Activated naive CD8-positive, alpha-beta T cell (primary cell): ENCODE measurements around the gene ANP32E.
"Not testable (repeated sequence)": the region's sequence is repeated elsewhere in the genome, so short reads cannot be mapped to it uniquely, and the experiment has no call there.

Experiments used
- H3K27ac Mint-ChIP-seq: one replicate; pipeline ENCODE4 v1.8.0; 2021; ENCODE audit warnings: mixed read lengths
- H3K27me3 Mint-ChIP-seq: one replicate; pipeline ENCODE4 v1.8.0; 2021; ENCODE audit warnings: mixed read lengths
- H3K36me3 Mint-ChIP-seq: one replicate; pipeline ENCODE4 v1.8.0; 2021; ENCODE audit warnings: mixed read lengths
- H3K4me1 Mint-ChIP-seq: one replicate; pipeline ENCODE4 v1.8.0; 2021; ENCODE audit warnings: low read depth, mixed read lengths
- H3K4me3 Mint-ChIP-seq: one replicate; pipeline ENCODE4 v1.8.0; 2021; ENCODE audit warnings: mild to moderate bottlenecking, mixed read lengths
- H3K9me3 Mint-ChIP-seq: one replicate; pipeline ENCODE4 v1.8.0; 2021; ENCODE audit warnings: low read depth, mixed read lengths

ANP32E gene

GRCh38 chr1:150262388-150263320, 26.7 kb upstream of the ANP32E start:
- peaks cover 11% of the 10 kb centered on the region for H3K4me1 Mint-ChIP-seq
- H3K27ac Mint-ChIP-seq = peak overlapping the region; percentile 46
- no peaks in the 10 kb centered on the region for H3K9me3 Mint-ChIP-seq
- no peaks in the 10 kb centered on the region for H3K36me3 Mint-ChIP-seq
- H3K4me3 Mint-ChIP-seq = no peak overlapping the region
- H3K27me3 Mint-ChIP-seq = no peaks in the 10 kb centered on the region

- Mint-ChIP-seq H3K9me3 (no peaks in the 10 kb centered on the region), H3K4me3 (no peak overlapping the region), H3K4me1 (peaks cover 4% of the 10 kb centered on the region), H3K27me3 (peaks cover 6% of the 10 kb centered on the region), H3K27ac (no peak overlapping the region), H3K36me3 (no peaks in the 10 kb centered on the region)
Observed at GRCh38 chr1:150261367-150261766, 25.5 kb upstream of the ANP32E start.

- Mint-ChIP-seq H3K27me3 (peaks cover 9% of the 10 kb centered on the region), H3K27ac (no peak overlapping the region), H3K36me3 (no peaks in the 10 kb centered on the region), H3K9me3 (no peaks in the 10 kb centered on the region), H3K4me3 (no peak overlapping the region), H3K4me1 (peaks cover 15% of the 10 kb centered on the region)
Observed at GRCh38 chr1:150259758-150260669, 24.1 kb upstream of the ANP32E start.

DNA sequence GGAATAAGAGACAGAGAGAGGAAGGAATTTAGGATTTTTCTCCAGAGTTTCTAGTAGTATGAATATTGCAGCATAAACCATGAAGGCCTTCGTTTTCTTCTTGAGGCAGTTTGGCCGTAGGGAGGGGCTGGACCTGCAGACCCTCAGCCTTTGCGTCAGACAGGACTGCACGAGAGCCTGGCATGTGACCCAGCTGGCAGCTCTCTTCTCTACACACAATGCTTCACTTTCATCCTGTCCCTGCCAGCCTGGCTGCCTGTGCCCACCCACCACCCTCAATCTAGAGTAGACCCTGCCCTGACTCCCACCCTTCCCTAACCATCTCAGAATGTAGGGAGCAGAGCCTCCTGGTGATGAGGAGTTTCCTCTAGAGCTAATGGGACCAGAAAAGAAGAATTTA, 23.3 kb upstream of the ANP32E start:
- no peaks in the 10 kb centered on the region for H3K9me3 Mint-ChIP-seq
- peaks cover 15% of the 10 kb centered on the region for H3K4me1 Mint-ChIP-seq
- H3K4me3 Mint-ChIP-seq = no peak overlapping the region
- H3K27me3 Mint-ChIP-seq = peaks cover 9% of the 10 kb centered on the region
- no peak overlapping the region for H3K27ac Mint-ChIP-seq
- H3K36me3 Mint-ChIP-seq = no peaks in the 10 kb centered on the region

DNA sequence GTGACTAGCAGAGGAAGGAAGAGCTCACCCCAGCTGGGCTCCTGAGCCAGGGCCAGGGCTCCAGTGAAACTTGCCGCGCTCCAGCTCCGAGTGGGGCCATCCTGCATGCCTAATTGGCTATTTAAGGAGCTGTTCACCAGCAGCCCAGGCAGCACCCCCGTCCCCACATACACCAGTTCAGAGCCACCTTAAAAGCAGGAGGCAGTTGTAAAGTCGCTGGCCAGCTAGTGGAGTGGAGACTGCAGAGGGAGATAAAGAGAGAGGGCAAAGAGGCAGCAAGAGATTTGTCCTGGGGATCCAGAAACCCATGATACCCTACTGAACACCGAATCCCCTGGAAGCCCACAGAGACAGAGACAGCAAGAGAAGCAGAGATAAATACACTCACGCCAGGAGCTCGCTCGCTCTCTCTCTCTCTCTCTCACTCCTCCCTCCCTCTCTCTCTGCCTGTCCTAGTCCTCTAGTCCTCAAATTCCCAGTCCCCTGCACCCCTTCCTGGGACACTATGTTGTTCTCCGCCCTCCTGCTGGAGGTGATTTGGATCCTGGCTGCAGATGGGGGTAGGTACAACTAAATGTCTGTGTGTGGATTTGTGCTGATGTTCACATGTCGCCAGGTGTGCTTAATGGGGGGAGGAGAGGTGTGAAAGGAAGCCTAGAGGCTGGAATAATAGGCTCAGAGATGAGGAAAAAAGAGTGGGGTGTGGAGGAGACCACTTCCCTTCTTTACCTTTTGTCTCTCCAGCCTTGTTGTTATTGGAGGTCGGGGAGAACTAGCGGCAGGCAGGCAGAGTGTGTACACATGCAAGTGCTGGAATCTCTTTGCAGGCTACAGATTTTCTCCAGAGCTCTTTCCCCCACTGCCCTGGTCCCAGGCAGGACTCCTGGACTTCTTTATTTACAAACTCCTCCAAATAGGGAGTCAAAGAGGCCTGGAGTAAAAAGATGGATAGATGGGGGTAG, 22.0 kb upstream of the ANP32E start, which contains the start of gene CA14:
CA14 (plus strand) TSS at position 151 of the 962 bp plus-strand sequence; CDS start at position 506, 355 bp downstream.
- Mint-ChIP-seq H3K27me3 (peaks cover 9% of the 10 kb centered on the region), H3K4me3 (no peak within 1 kb of the TSS), H3K27ac (no peak within 1 kb of the TSS), H3K9me3 (no peaks in the 10 kb centered on the region), H3K36me3 (no peaks in the 10 kb centered on the region), H3K4me1 (peaks cover 15% of the 10 kb centered on the region)

- Mint-ChIP-seq H3K36me3 (no peaks in the 10 kb centered on the region), H3K27me3 (peaks cover 9% of the 10 kb centered on the region), H3K4me1 (peaks cover 15% of the 10 kb centered on the region), H3K27ac (no peak overlapping the region), H3K4me3 (no peak overlapping the region), H3K9me3 (no peaks in the 10 kb centered on the region)
Observed at GRCh38 chr1:150256554-150257341, 20.8 kb upstream of the ANP32E start.

DNA sequence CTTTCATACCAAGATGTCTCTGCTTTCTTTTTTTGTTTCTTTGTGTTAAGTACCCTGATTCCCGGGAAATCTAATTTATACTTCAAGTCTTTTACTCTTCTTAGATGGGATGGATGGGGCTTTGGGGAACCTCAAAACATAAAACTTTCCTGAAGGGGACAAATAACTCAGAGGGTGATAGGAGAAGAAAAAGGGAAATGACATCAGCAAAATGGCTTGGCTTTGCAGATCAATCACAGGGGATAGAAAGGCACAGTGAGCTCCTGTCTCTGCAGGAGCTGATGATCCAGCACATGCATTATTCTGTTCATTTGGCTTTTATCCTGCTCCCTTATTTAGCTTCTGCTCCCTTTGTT, 20.3 kb upstream of the ANP32E start:
- Mint-ChIP-seq H3K36me3 (no peaks in the 10 kb centered on the region), H3K27ac (no peak overlapping the region), H3K9me3 (no peaks in the 10 kb centered on the region), H3K27me3 (peaks cover 9% of the 10 kb centered on the region), H3K4me3 (peak overlapping the region; percentile 84), H3K4me1 (peaks cover 15% of the 10 kb centered on the region)

DNA sequence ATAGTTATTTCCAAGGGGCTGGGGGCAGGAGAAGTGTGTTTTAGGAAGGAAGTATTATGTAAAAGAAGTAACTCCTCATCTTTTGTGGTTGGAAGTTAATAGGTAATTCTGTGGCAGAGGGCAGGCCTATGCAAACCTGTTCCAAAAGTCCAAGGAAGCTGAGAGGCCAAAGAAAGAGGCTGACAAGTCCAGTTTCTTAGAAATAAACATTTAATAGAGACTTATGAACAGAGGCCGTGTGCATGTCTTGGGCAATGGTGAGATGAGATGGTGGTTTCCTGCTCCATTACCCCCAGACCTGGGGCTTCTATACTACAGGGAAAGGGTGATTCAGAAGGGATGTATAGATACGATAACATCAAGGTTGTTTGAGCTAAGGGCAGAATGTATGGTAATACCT, 14.0 kb upstream of the ANP32E start:
- no peaks in the 10 kb centered on the region for H3K36me3 Mint-ChIP-seq
- H3K4me1 Mint-ChIP-seq = no peaks in the 10 kb centered on the region
- no peak overlapping the region for H3K27ac Mint-ChIP-seq
- no peaks in the 10 kb centered on the region for H3K9me3 Mint-ChIP-seq
- no peak overlapping the region for H3K4me3 Mint-ChIP-seq
- no peaks in the 10 kb centered on the region for H3K27me3 Mint-ChIP-seq

DNA sequence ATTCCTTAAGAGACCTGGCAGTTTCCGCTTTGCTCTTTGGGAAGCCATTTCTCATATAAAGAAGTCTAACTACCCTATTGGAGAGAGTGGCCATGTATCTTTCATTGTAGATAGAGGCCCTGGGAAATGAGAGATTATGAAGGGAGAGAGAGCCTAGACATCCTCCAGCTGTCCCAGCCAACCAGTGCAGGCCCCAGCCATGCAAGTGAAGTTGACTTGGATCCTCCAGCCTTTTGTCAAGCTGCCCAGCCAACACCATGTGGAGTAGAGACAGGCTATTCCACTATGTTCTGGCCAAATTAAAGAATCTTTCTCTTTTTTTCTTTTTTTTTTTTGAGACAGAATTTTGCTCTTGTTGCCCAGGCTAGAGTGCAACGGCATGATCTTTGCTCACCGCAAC, 7.1 kb upstream of the ANP32E start:
- Mint-ChIP-seq H3K4me3 (no peak overlapping the region), H3K27me3 (peaks cover 2% of the 10 kb centered on the region), H3K4me1 (no peaks in the 10 kb centered on the region), H3K27ac (no peak overlapping the region), H3K9me3 (no peaks in the 10 kb centered on the region), H3K36me3 (no peaks in the 10 kb centered on the region)

DNA sequence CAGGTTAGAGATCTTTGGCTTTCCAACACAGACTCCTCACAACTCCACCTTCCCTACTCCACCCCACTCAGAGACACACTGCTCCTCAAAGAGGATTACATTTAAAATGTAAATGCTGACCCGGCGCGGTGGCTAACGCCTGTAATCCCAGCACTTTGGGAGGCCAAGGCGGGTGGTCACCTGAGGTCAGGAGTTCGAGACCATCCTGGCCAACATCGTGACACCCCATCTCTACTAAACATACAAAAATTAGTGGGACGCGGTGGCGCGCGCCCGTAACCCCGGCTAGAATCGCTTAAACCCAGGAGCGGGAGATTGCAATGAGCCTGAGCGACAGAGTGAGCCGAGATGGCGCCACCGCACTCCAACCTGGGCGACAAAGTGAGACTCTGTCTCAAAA, 1.8 kb upstream of the ANP32E start:
- peaks cover 2% of the 10 kb centered on the region for H3K27me3 Mint-ChIP-seq
- H3K36me3 Mint-ChIP-seq = no peaks in the 10 kb centered on the region
- no peaks in the 10 kb centered on the region for H3K9me3 Mint-ChIP-seq
- H3K27ac Mint-ChIP-seq = no peak overlapping the region
- peak overlapping the region; percentile 38 for H3K4me3 Mint-ChIP-seq
- peaks cover 14% of the 10 kb centered on the region for H3K4me1 Mint-ChIP-seq

GRCh38 chr1:150237176-150237575, 1.3 kb upstream of the ANP32E start:
- not testable (repeated sequence) for H3K9me3 Mint-ChIP-seq, H3K36me3 Mint-ChIP-seq, H3K27ac Mint-ChIP-seq, H3K27me3 Mint-ChIP-seq
- Mint-ChIP-seq H3K4me1 (peaks cover 15% of the 10 kb centered on the region), H3K4me3 (peak overlapping the region; percentile 38)

GRCh38 chr1:150236614-150237100, 745 bp upstream of the ANP32E start:
- Mint-ChIP-seq H3K4me3 (no peak overlapping the region), H3K4me1 (peaks cover 15% of the 10 kb centered on the region), H3K27ac (no peak overlapping the region), H3K27me3 (peaks cover 2% of the 10 kb centered on the region), H3K9me3 (no peaks in the 10 kb centered on the region), H3K36me3 (no peaks in the 10 kb centered on the region)

DNA sequence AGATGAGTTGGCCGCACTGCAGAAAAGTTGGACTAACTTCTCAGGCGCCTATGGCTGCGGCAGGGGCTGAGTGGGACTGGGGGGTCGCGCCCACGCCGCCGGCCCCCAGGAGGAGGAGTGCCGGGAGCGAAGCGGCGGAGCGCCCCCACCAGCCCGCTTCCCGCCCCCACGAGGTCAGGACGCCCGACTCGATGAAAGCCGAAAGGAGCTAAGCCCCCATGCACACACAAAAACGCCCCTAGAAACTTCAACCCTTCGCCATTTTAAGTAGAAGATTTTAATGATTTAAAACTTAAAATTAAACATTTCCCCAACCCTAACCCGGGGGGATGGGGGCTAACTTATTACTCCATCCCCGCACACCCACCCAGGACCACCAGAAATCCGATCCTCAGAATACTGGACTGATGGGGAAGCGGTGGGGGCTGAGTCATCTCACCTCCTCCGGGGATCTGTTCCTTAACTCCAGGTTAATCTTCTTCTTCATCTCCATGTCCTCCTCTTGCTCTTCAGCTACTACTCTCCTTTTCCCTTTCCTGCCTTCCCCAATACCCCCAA, 539 bp downstream of the ANP32E start:
- Mint-ChIP-seq H3K4me3 (no peak overlapping the region), H3K4me1 (peaks cover 15% of the 10 kb centered on the region), H3K27me3 (peaks cover 2% of the 10 kb centered on the region), H3K27ac (no peak overlapping the region), H3K36me3 (peaks cover 2% of the 10 kb centered on the region), H3K9me3 (no peaks in the 10 kb centered on the region)
